ENCODE results near the gene APOC4.
"Not testable (repeated sequence)": the region's sequence is repeated elsewhere in the genome, so short reads cannot be mapped to it uniquely, and the experiment has no call there.

APOC4 gene

DNA sequence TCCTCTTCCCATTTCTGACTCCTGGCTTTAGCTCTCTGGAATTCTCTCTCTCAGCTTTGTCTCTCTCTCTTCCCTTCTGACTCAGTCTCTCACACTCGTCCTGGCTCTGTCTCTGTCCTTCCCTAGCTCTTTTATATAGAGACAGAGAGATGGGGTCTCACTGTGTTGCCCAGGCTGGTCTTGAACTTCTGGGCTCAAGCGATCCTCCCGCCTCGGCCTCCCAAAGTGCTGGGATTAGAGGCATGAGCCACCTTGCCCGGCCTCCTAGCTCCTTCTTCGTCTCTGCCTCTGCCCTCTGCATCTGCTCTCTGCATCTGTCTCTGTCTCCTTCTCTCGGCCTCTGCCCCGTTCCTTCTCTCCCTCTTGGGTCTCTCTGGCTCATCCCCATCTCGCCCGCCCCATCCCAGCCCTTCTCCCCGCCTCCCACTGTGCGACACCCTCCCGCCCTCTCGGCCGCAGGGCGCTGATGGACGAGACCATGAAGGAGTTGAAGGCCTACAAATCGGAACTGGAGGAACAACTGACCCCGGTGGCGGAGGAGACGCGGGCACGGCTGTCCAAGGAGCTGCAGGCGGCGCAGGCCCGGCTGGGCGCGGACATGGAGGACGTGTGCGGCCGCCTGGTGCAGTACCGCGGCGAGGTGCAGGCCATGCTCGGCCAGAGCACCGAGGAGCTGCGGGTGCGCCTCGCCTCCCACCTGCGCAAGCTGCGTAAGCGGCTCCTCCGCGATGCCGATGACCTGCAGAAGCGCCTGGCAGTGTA lies 33.8 kb upstream of the APOC4 start:
- Histone ChIP-seq H3K9me2 (replicated peaks; ENCODE audit: insufficient read depth, low read length) (no peaks in the 10 kb centered on the region), H3K4me3 (ENCODE audit: low read length) (no peak overlapping the region), H3K36me3 (replicated peaks; ENCODE audit: insufficient read depth, low read length) (no peaks in the 10 kb centered on the region), H3K27me3 (replicated peaks; ENCODE audit: insufficient read depth, low read length) (peaks cover 56% of the 10 kb centered on the region), H2AFZ (ENCODE audit: low read length) (no peak overlapping the region), H3K79me2 (ENCODE audit: low read length) (no peaks in the 10 kb centered on the region), H4K20me1 (ENCODE audit: insufficient read depth, low read length) (no peaks in the 10 kb centered on the region), H3K4me2 (ENCODE audit: low read depth, low read length) (no peak overlapping the region), H3K9ac (ENCODE audit: low read length) (no peak overlapping the region), H3K27ac (ENCODE audit: low read length) (no peak overlapping the region), H3F3A (ENCODE audit: insufficient read depth, low read length) (0 out of 2 replicates have a peak, but pooled peaks cover 2% of the 10 kb centered on the region), H3K9me3 (replicated peaks; ENCODE audit: insufficient read depth, low read length) (no peaks in the 10 kb centered on the region), H3K4me1 (ENCODE audit: low read length) (no peaks in the 10 kb centered on the region)
- no peak for TF ChIP-seq EZH2phosphoT487 (IDR thresholded peaks at IDR 0.05; ENCODE audit: low read length)
- TF ChIP-seq EZH2 (optimal IDR thresholded peaks at IDR 0.05; ENCODE audit: low read depth, low read length): no peak
- TF ChIP-seq, protein P1, sequence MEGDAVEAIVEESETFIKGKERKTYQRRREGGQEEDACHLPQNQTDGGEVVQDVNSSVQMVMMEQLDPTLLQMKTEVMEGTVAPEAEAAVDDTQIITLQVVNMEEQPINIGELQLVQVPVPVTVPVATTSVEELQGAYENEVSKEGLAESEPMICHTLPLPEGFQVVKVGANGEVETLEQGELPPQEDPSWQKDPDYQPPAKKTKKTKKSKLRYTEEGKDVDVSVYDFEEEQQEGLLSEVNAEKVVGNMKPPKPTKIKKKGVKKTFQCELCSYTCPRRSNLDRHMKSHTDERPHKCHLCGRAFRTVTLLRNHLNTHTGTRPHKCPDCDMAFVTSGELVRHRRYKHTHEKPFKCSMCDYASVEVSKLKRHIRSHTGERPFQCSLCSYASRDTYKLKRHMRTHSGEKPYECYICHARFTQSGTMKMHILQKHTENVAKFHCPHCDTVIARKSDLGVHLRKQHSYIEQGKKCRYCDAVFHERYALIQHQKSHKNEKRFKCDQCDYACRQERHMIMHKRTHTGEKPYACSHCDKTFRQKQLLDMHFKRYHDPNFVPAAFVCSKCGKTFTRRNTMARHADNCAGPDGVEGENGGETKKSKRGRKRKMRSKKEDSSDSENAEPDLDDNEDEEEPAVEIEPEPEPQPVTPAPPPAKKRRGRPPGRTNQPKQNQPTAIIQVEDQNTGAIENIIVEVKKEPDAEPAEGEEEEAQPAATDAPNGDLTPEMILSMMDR (IDR thresholded peaks at IDR 0.05; ENCODE audit: low read length): no peak
- DNase-seq: no peak

DNA sequence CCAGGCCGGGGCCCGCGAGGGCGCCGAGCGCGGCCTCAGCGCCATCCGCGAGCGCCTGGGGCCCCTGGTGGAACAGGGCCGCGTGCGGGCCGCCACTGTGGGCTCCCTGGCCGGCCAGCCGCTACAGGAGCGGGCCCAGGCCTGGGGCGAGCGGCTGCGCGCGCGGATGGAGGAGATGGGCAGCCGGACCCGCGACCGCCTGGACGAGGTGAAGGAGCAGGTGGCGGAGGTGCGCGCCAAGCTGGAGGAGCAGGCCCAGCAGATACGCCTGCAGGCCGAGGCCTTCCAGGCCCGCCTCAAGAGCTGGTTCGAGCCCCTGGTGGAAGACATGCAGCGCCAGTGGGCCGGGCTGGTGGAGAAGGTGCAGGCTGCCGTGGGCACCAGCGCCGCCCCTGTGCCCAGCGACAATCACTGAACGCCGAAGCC lies 33.2 kb upstream of the APOC4 start:
- no peak overlapping the region for H3K27ac ChIP-seq (ENCODE audit: low read length)
- H3K4me1 ChIP-seq (ENCODE audit: low read length): no peaks in the 10 kb centered on the region
- H4K20me1 ChIP-seq (ENCODE audit: insufficient read depth, low read length): no peaks in the 10 kb centered on the region
- no peaks in the 10 kb centered on the region for H3K9me3 ChIP-seq (replicated peaks; ENCODE audit: insufficient read depth, low read length)
- H3K9ac ChIP-seq (ENCODE audit: low read length): no peak overlapping the region
- DNase-seq: no peak
- H3K79me2 ChIP-seq (ENCODE audit: low read length): no peaks in the 10 kb centered on the region
- H3K36me3 ChIP-seq (replicated peaks; ENCODE audit: insufficient read depth, low read length): no peaks in the 10 kb centered on the region
- H3K4me3 ChIP-seq (ENCODE audit: low read length): no peak overlapping the region
- peaks cover 56% of the 10 kb centered on the region for H3K27me3 ChIP-seq (replicated peaks; ENCODE audit: insufficient read depth, low read length)
- no peak overlapping the region for H3K4me2 ChIP-seq (ENCODE audit: low read depth, low read length)
- no peak for TF ChIP-seq EZH2phosphoT487 (IDR thresholded peaks at IDR 0.05; ENCODE audit: low read length)
- no peak for TF ChIP-seq EZH2 (optimal IDR thresholded peaks at IDR 0.05; ENCODE audit: low read depth, low read length)
- TF ChIP-seq, protein P1 (IDR thresholded peaks at IDR 0.05; ENCODE audit: low read length): no peak
- H3F3A ChIP-seq (ENCODE audit: insufficient read depth, low read length): 0 out of 2 replicates have a peak, but pooled peaks cover 2% of the 10 kb centered on the region
- no peak overlapping the region for H2AFZ ChIP-seq (ENCODE audit: low read length)
- no peaks in the 10 kb centered on the region for H3K9me2 ChIP-seq (replicated peaks; ENCODE audit: insufficient read depth, low read length)

DNA sequence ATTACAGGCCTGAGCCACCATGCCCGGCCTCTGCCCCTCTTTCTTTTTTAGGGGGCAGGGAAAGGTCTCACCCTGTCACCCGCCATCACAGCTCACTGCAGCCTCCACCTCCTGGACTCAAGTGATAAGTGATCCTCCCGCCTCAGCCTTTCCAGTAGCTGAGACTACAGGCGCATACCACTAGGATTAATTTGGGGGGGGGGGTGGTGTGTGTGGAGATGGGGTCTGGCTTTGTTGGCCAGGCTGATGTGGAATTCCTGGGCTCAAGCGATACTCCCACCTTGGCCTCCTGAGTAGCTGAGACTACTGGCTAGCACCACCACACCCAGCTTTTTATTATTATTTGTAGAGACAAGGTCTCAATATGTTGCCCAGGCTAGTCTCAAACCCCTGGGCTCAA lies 32.3 kb upstream of the APOC4 start:
- Histone ChIP-seq H3F3A (ENCODE audit: insufficient read depth, low read length) (no peaks in the 10 kb centered on the region), H4K20me1 (ENCODE audit: insufficient read depth, low read length) (no peaks in the 10 kb centered on the region), H3K9me3 (replicated peaks; ENCODE audit: insufficient read depth, low read length) (no peaks in the 10 kb centered on the region), H3K27ac (ENCODE audit: low read length) (no peak overlapping the region), H3K79me2 (ENCODE audit: low read length) (no peaks in the 10 kb centered on the region), H2AFZ (ENCODE audit: low read length) (no peak overlapping the region), H3K4me1 (ENCODE audit: low read length) (no peaks in the 10 kb centered on the region), H3K36me3 (replicated peaks; ENCODE audit: insufficient read depth, low read length) (no peaks in the 10 kb centered on the region), H3K27me3 (replicated peaks; ENCODE audit: insufficient read depth, low read length) (peaks cover 61% of the 10 kb centered on the region), H3K4me3 (ENCODE audit: low read length) (no peak overlapping the region), H3K9me2 (replicated peaks; ENCODE audit: insufficient read depth, low read length) (no peaks in the 10 kb centered on the region), H3K9ac (ENCODE audit: low read length) (no peak overlapping the region), H3K4me2 (ENCODE audit: low read depth, low read length) (no peak overlapping the region)
- TF ChIP-seq, protein P1 (IDR thresholded peaks at IDR 0.05; ENCODE audit: low read length): no peak
- TF ChIP-seq EZH2phosphoT487 (IDR thresholded peaks at IDR 0.05; ENCODE audit: low read length) (no peak), EZH2 (optimal IDR thresholded peaks at IDR 0.05; ENCODE audit: low read depth, low read length) (no peak)
- DNase-seq: no peak

DNA sequence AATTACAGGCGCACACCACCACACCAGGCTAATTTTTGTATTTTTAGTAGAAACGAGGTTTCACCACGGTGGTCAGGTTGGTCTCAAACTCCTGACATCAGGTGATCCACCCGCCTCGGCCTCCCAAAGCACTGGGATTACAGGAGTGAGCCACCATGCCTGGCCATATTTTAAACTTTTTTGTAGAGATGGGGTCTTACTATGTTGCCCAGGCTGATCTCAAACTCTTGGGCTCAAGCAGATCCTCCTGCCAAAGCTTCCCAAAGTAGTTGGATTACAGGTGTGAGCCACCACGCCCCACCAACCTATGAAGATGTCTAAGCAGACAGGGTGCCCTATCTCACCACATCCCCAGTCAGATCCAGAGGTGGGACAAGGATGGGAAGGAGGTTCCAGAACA lies 30.1 kb upstream of the APOC4 start:
- H3K27ac ChIP-seq (ENCODE audit: low read length); H4K20me1 ChIP-seq (ENCODE audit: insufficient read depth, low read length); H3K36me3 ChIP-seq (replicated peaks; ENCODE audit: insufficient read depth, low read length); H3F3A ChIP-seq (ENCODE audit: insufficient read depth, low read length); H3K9me2 ChIP-seq (replicated peaks; ENCODE audit: insufficient read depth, low read length); H3K4me2 ChIP-seq (ENCODE audit: low read depth, low read length); DNase-seq; H3K9ac ChIP-seq (ENCODE audit: low read length); H3K79me2 ChIP-seq (ENCODE audit: low read length); H3K4me3 ChIP-seq (ENCODE audit: low read length); H3K4me1 ChIP-seq (ENCODE audit: low read length); H3K9me3 ChIP-seq (replicated peaks; ENCODE audit: insufficient read depth, low read length); H2AFZ ChIP-seq (ENCODE audit: low read length): not testable (repeated sequence)
- peaks cover 44% of the 10 kb centered on the region for H3K27me3 ChIP-seq (replicated peaks; ENCODE audit: insufficient read depth, low read length)
